Keratinocyte (primary cell): ENCODE data around the gene SPATS2L. TPM values are rescaled to one million over a fixed set of nuclear protein-coding genes. Genes with fewer than 3 reads are reported as not detected.

Source experiments
- DNase-seq: peaks from one replicate; pipeline ENCODE4 v3.0.0-alpha.2; 2011; ENCODE audit warnings: low read depth, missing footprints, low spot score
- FAIRE-seq: peaks from 2 replicates; lab custom pipeline; 2011; peaks lifted over from hg19 to GRCh38; lab: Jason Lieb, UNC
- H2AFZ ChIP-seq: 2 replicates; pipeline ENCODE4 v1.6.0; 2012; ENCODE audit warnings: low read length, control low read depth, inconsistent platforms; ENCODE audit not compliant: control insufficient read depth
- H3K27ac ChIP-seq: 2 replicates; pipeline ENCODE4 v1.5.1; 2011; ENCODE audit warnings: low read length; ENCODE audit not compliant: control insufficient read depth, insufficient read depth
- H3K27me3 ChIP-seq: 3 replicates; pipeline ENCODE4 v1.6.0; 2011; ENCODE audit warnings: low read length; ENCODE audit not compliant: control insufficient read depth, insufficient read depth; ENCODE audit errors: extremely low read depth
- H3K36me3 ChIP-seq, 2 experiments: 2 replicates in 1 of 2; 3 replicates in 1 of 2; pipeline ENCODE4 v1.5.1; 2011; ENCODE audit warnings: low read length in 2 of 2, mild to moderate bottlenecking in 1 of 2; ENCODE audit not compliant: control insufficient read depth in 2 of 2, insufficient read depth in 2 of 2; ENCODE audit errors: extremely low read depth in 1 of 2
- H3K4me1 ChIP-seq: 3 replicates; pipeline ENCODE4 v1.5.1; 2011; ENCODE audit warnings: low read length; ENCODE audit not compliant: control insufficient read depth, insufficient read depth; ENCODE audit errors: extremely low read depth
- H3K4me2 ChIP-seq: 3 replicates; pipeline ENCODE4 v1.6.0; 2011; ENCODE audit warnings: low read depth, low read length; ENCODE audit not compliant: control insufficient read depth, insufficient read depth; ENCODE audit errors: extremely low read depth
- H3K4me3 ChIP-seq, 3 experiments: fragments of 200-600 bp in 1 of 3; sonication (generic) in 1 of 3; 2 replicates in 2 of 3; 3 replicates in 1 of 3; pipeline ENCODE4 v1.5.1; 2011 to 2016; ENCODE audit warnings: low read length in 3 of 3, mild to moderate bottlenecking in 3 of 3, control low read depth in 2 of 3, inconsistent platforms in 1 of 3, low read depth in 1 of 3, mixed read lengths in 1 of 3, mixed run types in 1 of 3, moderate library complexity in 1 of 3; ENCODE audit not compliant: control insufficient read depth in 2 of 3, insufficient read depth in 2 of 3; ENCODE audit errors: extremely low read depth in 1 of 3
- H3K79me2 ChIP-seq: 2 replicates; pipeline ENCODE4 v1.6.0; 2012; ENCODE audit warnings: low read length; ENCODE audit not compliant: control insufficient read depth, insufficient read depth
- H3K9ac ChIP-seq: 3 replicates; pipeline ENCODE4 v1.6.0; 2011; ENCODE audit warnings: low read length; ENCODE audit not compliant: control insufficient read depth, insufficient read depth; ENCODE audit errors: extremely low read depth
- H3K9me1 ChIP-seq: 3 replicates; pipeline ENCODE4 v1.6.0; 2011; ENCODE audit warnings: low read length; ENCODE audit not compliant: control insufficient read depth, insufficient read depth; ENCODE audit errors: extremely low read depth
- H3K9me3 ChIP-seq: 2 replicates; pipeline ENCODE4 v1.5.1; 2012; ENCODE audit warnings: low read depth, low read length; ENCODE audit not compliant: control insufficient read depth
- H4K20me1 ChIP-seq: 3 replicates; pipeline ENCODE4 v1.6.0; 2011; ENCODE audit warnings: low read length; ENCODE audit not compliant: control insufficient read depth, insufficient read depth; ENCODE audit errors: extremely low read depth
- EZH2 ChIP-seq: IDR thresholded peaks from one replicate; pipeline ENCODE4 v1.6.1; 2012; ENCODE audit warnings: inconsistent platforms, mild to moderate bottlenecking, low read length, moderate library complexity
- dilution Hi-C: fragments of 300-500 bp; cut with MboI; formaldehyde crosslinking; loops from one replicate; pipeline ENCODE4 v1.7.0; 2020; ENCODE audit warnings: low sequenced_read_pairs; ENCODE audit not compliant: extremely low pct_ligation_motif_present
- polyA plus RNA-seq, 5 experiments: library from polyadenylated mRNA; depleted of rRNA in 3 of 5; stranded (reverse) in 3 of 5; stranded (forward) in 1 of 5; unstranded in 1 of 5; fragments of >200 nt; gene quantifications; 1 replicate in 1 of 5; 2 replicates in 3 of 5; 3 replicates in 1 of 5; pipeline versions ENCODE4 v1.2.1 to v1.2.3, GENCODE V29; 2011 to 2012; ENCODE audit warnings: missing spikeins in 2 of 5, low read depth in 1 of 5, low replicate concordance in 1 of 5
- TF ChIP-seq, protein P1 (sequence below), 3 experiments: IDR thresholded peaks in 1 of 3; conservative IDR thresholded peaks in 1 of 3; optimal IDR thresholded peaks in 1 of 3; 2 replicates in 2 of 3; 3 replicates in 1 of 3; pipeline versions ENCODE3 to v1.5.1; 2011; ENCODE audit warnings: low read length in 3 of 3, mild to moderate bottlenecking in 3 of 3, moderate library complexity in 2 of 3, control low read depth in 1 of 3, inconsistent platforms in 1 of 3; ENCODE audit not compliant: insufficient read depth in 2 of 3; ENCODE audit errors: extremely low read depth in 1 of 3

Gene SPATS2L
- polyA plus RNA-seq, 1 donor (not counting 4 experiments of a cell fraction or from before 2014, with no cell fraction given): 95.3 TPM

- DNase-seq (no peak), FAIRE-seq (no peak)
- Histone ChIP-seq H2AFZ (no peak overlapping the region), H3K79me2 (no peaks in the 10 kb centered on the region), H3K9me1 (no peaks in the 10 kb centered on the region), H3K4me3 (no peak overlapping the region), H3K27me3 (no peaks in the 10 kb centered on the region), H3K9me3 (no peaks in the 10 kb centered on the region), H4K20me1 (no peaks in the 10 kb centered on the region), H3K36me3 (peaks cover 10 to 17% of the 10 kb centered on the region in 2 experiments), H3K27ac (no peak overlapping the region), H3K4me2 (no peak overlapping the region), H3K9ac (no peak overlapping the region), H3K4me1 (no peaks in the 10 kb centered on the region)
- dilution Hi-C loops: no loop called here
- TF ChIP-seq, protein P1, sequence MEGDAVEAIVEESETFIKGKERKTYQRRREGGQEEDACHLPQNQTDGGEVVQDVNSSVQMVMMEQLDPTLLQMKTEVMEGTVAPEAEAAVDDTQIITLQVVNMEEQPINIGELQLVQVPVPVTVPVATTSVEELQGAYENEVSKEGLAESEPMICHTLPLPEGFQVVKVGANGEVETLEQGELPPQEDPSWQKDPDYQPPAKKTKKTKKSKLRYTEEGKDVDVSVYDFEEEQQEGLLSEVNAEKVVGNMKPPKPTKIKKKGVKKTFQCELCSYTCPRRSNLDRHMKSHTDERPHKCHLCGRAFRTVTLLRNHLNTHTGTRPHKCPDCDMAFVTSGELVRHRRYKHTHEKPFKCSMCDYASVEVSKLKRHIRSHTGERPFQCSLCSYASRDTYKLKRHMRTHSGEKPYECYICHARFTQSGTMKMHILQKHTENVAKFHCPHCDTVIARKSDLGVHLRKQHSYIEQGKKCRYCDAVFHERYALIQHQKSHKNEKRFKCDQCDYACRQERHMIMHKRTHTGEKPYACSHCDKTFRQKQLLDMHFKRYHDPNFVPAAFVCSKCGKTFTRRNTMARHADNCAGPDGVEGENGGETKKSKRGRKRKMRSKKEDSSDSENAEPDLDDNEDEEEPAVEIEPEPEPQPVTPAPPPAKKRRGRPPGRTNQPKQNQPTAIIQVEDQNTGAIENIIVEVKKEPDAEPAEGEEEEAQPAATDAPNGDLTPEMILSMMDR (optimal IDR thresholded peaks at IDR 0.05 in 1 of 3, IDR thresholded peaks at IDR 0.05 in 1 of 3, conservative IDR thresholded peaks at IDR 0.05 in 1 of 3; ENCODE audit: extremely low read depth in 1 of 3, insufficient read depth in 2 of 3, low read length in 3 of 3): no peak
- TF ChIP-seq EZH2: no peak
These were observed 112.8 kb downstream of the SPATS2L start for GRCh38 chr2:200419325-200419724.

GRCh38 chr2:200421270-200421669, 114.8 kb downstream of the SPATS2L start:
- H3K9me1 ChIP-seq: no peaks in the 10 kb centered on the region
- H3K4me1 ChIP-seq: no peaks in the 10 kb centered on the region
- dilution Hi-C loops: no loop called here

More at GRCh38 chr2:200421270-200421669, 114.8 kb downstream of the SPATS2L start:
- Histone ChIP-seq H2AFZ (no peak overlapping the region), H3K4me2 (no peak overlapping the region), H3K27ac (no peak overlapping the region), H3K27me3 (no peaks in the 10 kb centered on the region), H3K4me3 (no peak overlapping the region), H3K79me2 (no peaks in the 10 kb centered on the region), H3K9ac (no peak overlapping the region), H3K36me3 (peaks cover 10 to 17% of the 10 kb centered on the region in 2 experiments), H4K20me1 (no peaks in the 10 kb centered on the region), H3K9me3 (no peaks in the 10 kb centered on the region)
- TF ChIP-seq, protein P1 (optimal IDR thresholded peaks at IDR 0.05 in 1 of 3, IDR thresholded peaks at IDR 0.05 in 1 of 3, conservative IDR thresholded peaks at IDR 0.05 in 1 of 3; ENCODE audit: extremely low read depth in 1 of 3, insufficient read depth in 2 of 3, low read length in 3 of 3): no peak
- no peak for TF ChIP-seq EZH2
- DNase-seq: no peak
- no peak for FAIRE-seq
